Lower leg skin (tissue), 3 donors: ENCODE measurements around the gene RAD51B.

Source experiments
- POLR2A ChIP-seq, 2 donors: fragments of 450-650 bp; IDR thresholded peaks; one replicate each; pipeline ENCODE4 v1.6.1; 2016 to 2017; ENCODE audit warnings: antibody characterized with exemption in 2 of 2, mild to moderate bottlenecking in 1 of 2, moderate library complexity in 1 of 2
- TF ChIP-seq, protein P1 (sequence below), 3 donors: fragments of 450-650 bp; IDR thresholded peaks; one replicate each; pipeline ENCODE4 v1.5.1; 2016; ENCODE audit warnings: antibody characterized with exemption in 3 of 3, mild to moderate bottlenecking in 3 of 3, moderate library complexity in 2 of 3

- TF ChIP-seq, protein P1, sequence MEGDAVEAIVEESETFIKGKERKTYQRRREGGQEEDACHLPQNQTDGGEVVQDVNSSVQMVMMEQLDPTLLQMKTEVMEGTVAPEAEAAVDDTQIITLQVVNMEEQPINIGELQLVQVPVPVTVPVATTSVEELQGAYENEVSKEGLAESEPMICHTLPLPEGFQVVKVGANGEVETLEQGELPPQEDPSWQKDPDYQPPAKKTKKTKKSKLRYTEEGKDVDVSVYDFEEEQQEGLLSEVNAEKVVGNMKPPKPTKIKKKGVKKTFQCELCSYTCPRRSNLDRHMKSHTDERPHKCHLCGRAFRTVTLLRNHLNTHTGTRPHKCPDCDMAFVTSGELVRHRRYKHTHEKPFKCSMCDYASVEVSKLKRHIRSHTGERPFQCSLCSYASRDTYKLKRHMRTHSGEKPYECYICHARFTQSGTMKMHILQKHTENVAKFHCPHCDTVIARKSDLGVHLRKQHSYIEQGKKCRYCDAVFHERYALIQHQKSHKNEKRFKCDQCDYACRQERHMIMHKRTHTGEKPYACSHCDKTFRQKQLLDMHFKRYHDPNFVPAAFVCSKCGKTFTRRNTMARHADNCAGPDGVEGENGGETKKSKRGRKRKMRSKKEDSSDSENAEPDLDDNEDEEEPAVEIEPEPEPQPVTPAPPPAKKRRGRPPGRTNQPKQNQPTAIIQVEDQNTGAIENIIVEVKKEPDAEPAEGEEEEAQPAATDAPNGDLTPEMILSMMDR (IDR thresholded peaks at IDR 0.05): no peak
- TF ChIP-seq POLR2A (IDR thresholded peaks at IDR 0.05): no peak
Observed at GRCh38 chr14:68234101-68234905, 414.7 kb downstream of the RAD51B start.
